Liver (tissue), 9 donors: ENCODE measurements around the gene ITPRIPL2. TPM values are rescaled to one million over a fixed set of nuclear protein-coding genes. Genes with fewer than 3 reads are reported as not detected.

Experiments
- DNase-seq: peaks from one replicate; pipeline ENCODE4 v3.0.0-alpha.2; 2017; ENCODE audit warnings: low spot score
- H3K27ac ChIP-seq, 2 donors: one replicate each; pipeline ENCODE4 v1.7.0; 2013; ENCODE audit warnings: inconsistent platforms in 2 of 2, low read length in 2 of 2, control low read depth in 1 of 2, low read depth in 1 of 2, mild to moderate bottlenecking in 1 of 2
- H3K27me3 ChIP-seq, 4 donors: one replicate each; pipeline versions ENCODE4 v1.6.1 to v1.7.0; 2013; ENCODE audit warnings: low read length in 3 of 4, inconsistent platforms in 1 of 4, mild to moderate bottlenecking in 1 of 4, moderate library complexity in 1 of 4; ENCODE audit not compliant: control insufficient read depth in 4 of 4, insufficient read depth in 4 of 4
- H3K36me3 ChIP-seq, 4 donors: one replicate each; pipeline versions ENCODE4 v1.6.1 to v1.7.0; 2013; ENCODE audit warnings: low read length in 3 of 4, mild to moderate bottlenecking in 3 of 4, low read depth in 1 of 4, moderate library complexity in 1 of 4; ENCODE audit not compliant: control insufficient read depth in 4 of 4, insufficient read depth in 3 of 4
- H3K4me1 ChIP-seq, 4 donors: one replicate each; pipeline versions ENCODE4 v1.6.1 to v1.7.0; 2013; ENCODE audit warnings: low read length in 3 of 4, mild to moderate bottlenecking in 3 of 4, moderate library complexity in 1 of 4; ENCODE audit not compliant: control insufficient read depth in 4 of 4, insufficient read depth in 4 of 4
- H3K4me3 ChIP-seq, 3 donors: one replicate each; pipeline versions ENCODE4 v1.6.1 to v1.7.0; 2013; ENCODE audit warnings: low read length in 3 of 3, control low read depth in 1 of 3, low read depth in 1 of 3, mild to moderate bottlenecking in 1 of 3
- H3K9ac ChIP-seq, 2 donors: one replicate each; pipeline ENCODE4 v1.7.0; 2013; ENCODE audit warnings: low read length in 2 of 2, mild to moderate bottlenecking in 2 of 2, moderate library complexity in 2 of 2, control low read depth in 1 of 2, low read depth in 1 of 2
- H3K9me3 ChIP-seq, 4 donors: one replicate each; pipeline versions ENCODE4 v1.6.1 to v1.7.0; 2013; ENCODE audit warnings: low read length in 3 of 4; ENCODE audit not compliant: control insufficient read depth in 4 of 4
- ATF3 ChIP-seq: IDR thresholded peaks from 2 replicates; pipeline ENCODE4 v1.6.1; 2016; ENCODE audit warnings: antibody characterized with exemption
- CTCF ChIP-seq: fragments of 150-350 bp; IDR thresholded peaks from 2 replicates; pipeline ENCODE4 v1.5.1; 2017; ENCODE audit warnings: improper control_type of control experiment, low read depth, low read length; ENCODE audit not compliant: missing input control
- EGR1 ChIP-seq, 2 donors: IDR thresholded peaks; 2 replicates each; pipeline ENCODE4 v1.6.1; 2016 to 2018; ENCODE audit warnings: antibody characterized with exemption in 2 of 2, low read depth in 2 of 2
- FOXA1 ChIP-seq: IDR thresholded peaks from 2 replicates; pipeline ENCODE4 v1.6.1; 2016; ENCODE audit warnings: antibody characterized with exemption
- FOXA2 ChIP-seq: IDR thresholded peaks from 2 replicates; pipeline ENCODE4 v1.6.1; 2016; ENCODE audit warnings: antibody characterized with exemption
- GABPA ChIP-seq, 2 donors: IDR thresholded peaks in 1 of 2; conservative IDR thresholded peaks in 1 of 2; 2 replicates each; pipeline ENCODE4 v1.6.1; 2016; ENCODE audit warnings: antibody characterized with exemption in 2 of 2, mild to moderate bottlenecking in 1 of 2, moderate library complexity in 1 of 2
- HNF4A ChIP-seq, 2 donors: conservative IDR thresholded peaks; 2 replicates each; pipeline ENCODE4 v1.6.1; 2016; ENCODE audit warnings: antibody characterized with exemption in 2 of 2, mild to moderate bottlenecking in 2 of 2
- HNF4G ChIP-seq: IDR thresholded peaks from 2 replicates; pipeline ENCODE4 v1.6.1; 2016; ENCODE audit warnings: antibody characterized with exemption
- JUND ChIP-seq, 2 donors: IDR thresholded peaks; 2 replicates each; pipeline ENCODE4 v1.6.1; 2016; ENCODE audit warnings: antibody characterized with exemption in 2 of 2
- MAX ChIP-seq: IDR thresholded peaks from 2 replicates; pipeline ENCODE4 v1.6.1; 2016; ENCODE audit warnings: antibody characterized with exemption
- NR2F2 ChIP-seq: IDR thresholded peaks from 2 replicates; pipeline ENCODE4 v1.6.1; 2016; ENCODE audit warnings: antibody characterized with exemption
- RAD21 ChIP-seq, 2 donors: IDR thresholded peaks; 2 replicates each; pipeline ENCODE4 v1.6.1; 2016; ENCODE audit warnings: antibody characterized with exemption in 2 of 2, mild to moderate bottlenecking in 2 of 2
- REST ChIP-seq: IDR thresholded peaks from 2 replicates; pipeline ENCODE4 v1.6.1; 2016; ENCODE audit warnings: antibody characterized with exemption, mild to moderate bottlenecking
- RXRA ChIP-seq, 2 donors: IDR thresholded peaks; 2 replicates each; pipeline ENCODE4 v1.6.1; 2017 to 2018; ENCODE audit warnings: antibody characterized with exemption in 2 of 2, mild to moderate bottlenecking in 1 of 2
- SP1 ChIP-seq: IDR thresholded peaks from 2 replicates; pipeline ENCODE4 v1.6.1; 2018; ENCODE audit warnings: antibody characterized with exemption, mild to moderate bottlenecking
- TAF1 ChIP-seq: conservative IDR thresholded peaks from 2 replicates; pipeline ENCODE4 v1.6.1; 2016; ENCODE audit warnings: antibody characterized with exemption, mild to moderate bottlenecking
- YY1 ChIP-seq: IDR thresholded peaks from 2 replicates; pipeline ENCODE4 v1.6.1; 2016; ENCODE audit warnings: antibody characterized with exemption, mild to moderate bottlenecking
- ZBTB33 ChIP-seq: IDR thresholded peaks from 2 replicates; pipeline ENCODE4 v1.6.1; 2016; ENCODE audit warnings: antibody characterized with exemption
- WGBS: extraction: QIAGEN DNeasy Blood & Tissue Kit; methylation state at CpG from one replicate; pipeline ENCODE4 v1.1.7; 2013; 5-methylcytosine and 5-hydroxymethylcytosine counted together
- polyA plus RNA-seq, 2 donors: library from polyadenylated mRNA; stranded (reverse) in 1 of 2; unstranded in 1 of 2; fragments of 200-250 nt in 1 of 2; fragments of >200 nt in 1 of 2; fragmentation: Nextera tagmentation in 1 of 2; extraction: Ambion mirVana in 1 of 2; gene quantifications; one replicate each; pipeline versions ENCODE4 v1.2.1 to v1.2.3, GENCODE V29; 2013 to 2015
- total RNA-seq, 2 donors: library from RNA; depleted of rRNA; stranded (reverse); fragments of >200 nt; gene quantifications; one replicate each; pipeline ENCODE4 v1.2.3, GENCODE V29; 2014
- donor health status: healthy.
- donor health status: healthy.
- donor health status: healthy.
- donor health status: healthy.
- donor health status: healthy.

The ITPRIPL2 gene
- total and polyA plus RNA-seq, 4 donors: 2.2 to 14.3 (median 5.5) TPM

GRCh38 chr16:19105891-19106624 lies 7.7 kb upstream of the ITPRIPL2 start:
- H3K36me3 ChIP-seq: no peaks in the 10 kb centered on the region
- peaks cover 5 to 9% (median 8%) of the 10 kb centered on the region in 4 donors for H3K4me1 ChIP-seq
- no peak overlapping the region for H3K9ac ChIP-seq
- no peaks in the 10 kb centered on the region for H3K9me3 ChIP-seq
- WGBS: 72% methylated on average over 11 of the region's 11 CpGs
- no peak for DNase-seq
- TF ChIP-seq HNF4G (no peak), MAX (no peak), ATF3 (no peak)
- H3K27me3 ChIP-seq: no peaks in the 10 kb centered on the region
- H3K27ac ChIP-seq: no peak overlapping the region
- no peak overlapping the region for H3K4me3 ChIP-seq

GRCh38 chr16:19106625-19107020 lies 7.1 kb upstream of the ITPRIPL2 start:
- Histone ChIP-seq H3K36me3 (no peaks in the 10 kb centered on the region), H3K4me1 (peaks cover 9 to 14% (median 12%) of the 10 kb centered on the region in 4 donors), H3K9me3 (no peaks in the 10 kb centered on the region), H3K27me3 (no peaks in the 10 kb centered on the region), H3K27ac (no peak overlapping the region), H3K4me3 (no peak overlapping the region), H3K9ac (no peak overlapping the region)
- WGBS: 91% methylated on average over 2 of the region's 2 CpGs
- DNase-seq: no peak
- TF ChIP-seq FOXA1 (no peak), NR2F2 (no peak), EGR1 (IDR thresholded peaks at IDR 0.05; ENCODE audit: low read depth in 2 of 2) (no peak), ATF3 (no peak), HNF4A (conservative IDR thresholded peaks at IDR 0.05) (no peak), RAD21 (IDR thresholded peaks at IDR 0.05) (no peak), GABPA (IDR thresholded peaks at IDR 0.05 in 1 of 2, conservative IDR thresholded peaks at IDR 0.05 in 1 of 2) (no peak), HNF4G (no peak), MAX (no peak), FOXA2 (no peak), CTCF (no peak), REST (no peak), TAF1 (no peak), RXRA (IDR thresholded peaks at IDR 0.05) (no peak), SP1 (no peak), JUND (IDR thresholded peaks at IDR 0.05) (no peak), YY1 (no peak), ZBTB33 (no peak)
